Stimulated activated CD8-positive, alpha-beta memory T cell treated with anti-CD3 and anti-CD28 coated beads, Interleukin-15, amount 100 ng/mL, for 1 hour (primary cell): Measurements from ENCODE around the gene TNNI3.
"Not testable (repeated sequence)": the region's sequence is repeated elsewhere in the genome, so short reads cannot be mapped to it uniquely, and the experiment has no call there.

Experiments
- DNase-seq: peaks from one replicate; pipeline ENCODE4 v3.0.0-alpha.2; 2020; ENCODE audit warnings: low read depth

The TNNI3 gene

GRCh38 chr19:55113570-55114039 lies 43.9 kb downstream of the TNNI3 start:
- no peak for DNase-seq

- DNase-seq = no peak
Measured at GRCh38 chr19:55112777-55113569, 44.6 kb downstream of the TNNI3 start.

- no peak for DNase-seq
Measured at GRCh38 chr19:55112246-55112776, 45.2 kb downstream of the TNNI3 start.

- no peak for DNase-seq
Measured at GRCh38 chr19:55111238-55111831, 46.2 kb downstream of the TNNI3 start.

GRCh38 chr19:55109527-55110291 lies 47.8 kb downstream of the TNNI3 start:
- DNase-seq = no peak

GRCh38 chr19:55107252-55107651 lies 50.3 kb downstream of the TNNI3 start:
- not testable (repeated sequence) for DNase-seq

GRCh38 chr19:55106591-55106990 lies 50.9 kb downstream of the TNNI3 start:
- DNase-seq = no peak

- DNase-seq = no peak
Measured at GRCh38 chr19:55105237-55105636, 52.3 kb downstream of the TNNI3 start.

GRCh38 chr19:55103190-55103589 lies 54.3 kb downstream of the TNNI3 start:
- no peak for DNase-seq
